ENCODE data around the gene CDH26. TPM values are rescaled to one million over a fixed set of nuclear protein-coding genes. Genes with fewer than 3 reads are reported as not detected.

The CDH26 gene
- total RNA-seq, 1 donor from 2014 or later: 0.13 TPM

GRCh38 chr20:60043435-60043834 is 85.2 kb downstream of the CDH26 start:
- DNase-seq (ENCODE audit: low read depth in 2 of 2): no peak

- no peak for DNase-seq (ENCODE audit: low read depth in 2 of 2)
These were observed 87.8 kb downstream of the CDH26 start for GRCh38 chr20:60046011-60046413.

- DNase-seq (ENCODE audit: low read depth in 2 of 2): no peak
These were observed 88.2 kb downstream of the CDH26 start for GRCh38 chr20:60046436-60046835.

GRCh38 chr20:60046860-60047259 is 88.6 kb downstream of the CDH26 start:
- DNase-seq (ENCODE audit: low read depth in 2 of 2): no peak

- no peak for DNase-seq (ENCODE audit: low read depth in 2 of 2)
These were observed 90.7 kb downstream of the CDH26 start for GRCh38 chr20:60048634-60049521.

- no peak for DNase-seq (ENCODE audit: low read depth in 2 of 2)
These were observed 91.4 kb downstream of the CDH26 start for GRCh38 chr20:60049601-60050000.

GRCh38 chr20:60050193-60050947 is 92.1 kb downstream of the CDH26 start:
- no peak for DNase-seq (ENCODE audit: low read depth in 2 of 2)

- DNase-seq (ENCODE audit: low read depth in 2 of 2): no peak
These were observed 93.7 kb downstream of the CDH26 start for GRCh38 chr20:60051911-60052310.

- DNase-seq (ENCODE audit: low read depth in 2 of 2): no peak
These were observed 94.1 kb downstream of the CDH26 start for GRCh38 chr20:60052322-60052721.

GRCh38 chr20:60053125-60053817 is 95.0 kb downstream of the CDH26 start:
- no peak for DNase-seq (ENCODE audit: low read depth in 2 of 2)

- no peak for DNase-seq (ENCODE audit: low read depth in 2 of 2)
These were observed 95.6 kb downstream of the CDH26 start for GRCh38 chr20:60053818-60054190.

GRCh38 chr20:60054716-60055634 is 96.8 kb downstream of the CDH26 start:
- DNase-seq (ENCODE audit: low read depth in 2 of 2): no peak

GRCh38 chr20:60055740-60056139 is 97.5 kb downstream of the CDH26 start:
- no peak for DNase-seq (ENCODE audit: low read depth in 2 of 2)

GRCh38 chr20:60056407-60057122 is 98.3 kb downstream of the CDH26 start:
- DNase-seq (ENCODE audit: low read depth in 2 of 2): no peak

GRCh38 chr20:60057123-60057865 is 99.1 kb downstream of the CDH26 start:
- peak; percentile 21 to 48 for DNase-seq (ENCODE audit: low read depth in 2 of 2)

- no peak for DNase-seq (ENCODE audit: low read depth in 2 of 2)
These were observed 99.9 kb downstream of the CDH26 start for GRCh38 chr20:60057866-60058807.

- no peak for DNase-seq (ENCODE audit: low read depth in 2 of 2)
These were observed 100.7 kb downstream of the CDH26 start for GRCh38 chr20:60058879-60059278.

- DNase-seq (ENCODE audit: low read depth in 2 of 2): no peak
These were observed 101.9 kb downstream of the CDH26 start for GRCh38 chr20:60060006-60060557.

All from dermis microvascular lymphatic vessel endothelial cell (primary cell).